ENCODE measurements around the gene KLK14.

Gene KLK14

DNA sequence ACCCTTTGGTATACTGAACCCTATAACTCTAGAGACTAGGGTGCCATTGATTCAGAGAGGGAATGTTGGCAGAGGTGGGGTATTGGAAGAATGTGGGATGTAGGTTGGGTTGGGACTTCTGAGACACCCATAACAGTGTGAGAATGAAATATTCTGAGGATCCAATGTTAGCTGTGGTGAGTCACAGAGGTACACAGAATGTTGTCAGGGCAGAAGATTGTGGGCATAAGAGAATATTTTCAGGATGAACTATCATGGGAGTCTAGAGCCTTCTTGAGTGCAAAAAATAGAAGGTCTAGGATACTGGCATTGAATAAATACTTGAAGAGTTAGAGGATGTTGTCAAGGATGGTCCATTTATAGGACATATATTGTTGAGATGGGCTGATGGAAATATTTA is 26.8 kb downstream of the KLK14 start:
- in situ Hi-C loops (cut with HindIII; ENCODE audit: low sequenced_read_pairs): loop anchor here (10.0 kb wide), 1 partner anchor 191 kb away; no protein-coding TSS in a partner anchor

DNA sequence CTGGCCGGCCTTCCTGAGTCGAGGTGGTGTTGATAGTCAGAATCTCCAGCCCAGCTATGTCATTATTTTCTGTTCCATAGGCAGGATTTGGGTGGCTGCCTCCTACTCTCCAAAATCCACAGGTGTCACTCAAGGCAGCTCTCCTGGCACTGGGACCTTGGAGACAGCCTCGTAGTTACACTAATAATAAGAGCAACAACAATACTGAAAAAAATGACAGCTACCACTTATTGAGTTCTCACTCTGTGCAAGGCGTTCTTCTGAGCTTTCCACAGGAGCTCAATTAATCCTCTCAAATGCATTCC is 35.7 kb downstream of the KLK14 start:
- in situ Hi-C loops (cut with HindIII; ENCODE audit: low sequenced_read_pairs): no loop called here

DNA sequence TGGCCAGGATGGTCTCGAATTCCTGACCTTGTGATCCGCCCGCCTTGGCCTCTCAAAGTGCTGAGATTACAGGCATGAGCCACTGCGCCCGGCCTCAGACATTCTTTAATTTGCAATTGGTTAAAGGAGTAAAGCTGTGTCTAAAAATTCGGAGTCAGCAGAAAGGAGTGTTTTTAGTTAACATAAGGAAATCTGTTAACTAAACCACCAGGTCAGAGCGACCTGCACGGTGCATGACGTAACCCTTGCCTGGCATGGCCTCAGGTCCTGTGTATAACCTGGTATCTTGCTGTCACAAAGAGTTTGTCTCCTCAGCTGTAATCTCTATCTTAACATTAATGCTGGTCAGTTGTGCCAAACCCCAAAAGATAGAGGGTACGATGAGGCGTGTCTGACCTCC is 38.4 kb downstream of the KLK14 start:
- in situ Hi-C loops (cut with HindIII; ENCODE audit: low sequenced_read_pairs): no loop called here

DNA sequence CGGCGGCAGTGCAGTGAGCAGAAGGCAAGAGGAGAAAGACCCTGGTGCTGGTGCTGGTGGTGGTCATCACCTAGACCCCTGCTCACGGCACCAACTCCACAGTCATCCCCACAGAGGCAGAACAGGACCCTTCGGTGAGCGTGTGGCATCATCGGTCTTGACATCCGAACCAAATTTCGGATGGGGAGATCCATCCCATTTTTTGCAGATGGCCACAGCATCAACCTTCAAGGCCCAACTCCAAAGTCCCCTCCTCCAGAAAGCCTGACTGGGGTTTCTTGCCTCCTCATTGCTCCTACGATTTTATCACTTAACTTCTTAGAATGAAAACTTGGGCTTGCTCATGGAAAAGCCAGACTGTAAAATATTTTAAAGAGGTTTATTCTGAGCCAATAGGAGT is 39.2 kb downstream of the KLK14 start:
- in situ Hi-C loops (cut with HindIII; ENCODE audit: low sequenced_read_pairs): no loop called here

DNA sequence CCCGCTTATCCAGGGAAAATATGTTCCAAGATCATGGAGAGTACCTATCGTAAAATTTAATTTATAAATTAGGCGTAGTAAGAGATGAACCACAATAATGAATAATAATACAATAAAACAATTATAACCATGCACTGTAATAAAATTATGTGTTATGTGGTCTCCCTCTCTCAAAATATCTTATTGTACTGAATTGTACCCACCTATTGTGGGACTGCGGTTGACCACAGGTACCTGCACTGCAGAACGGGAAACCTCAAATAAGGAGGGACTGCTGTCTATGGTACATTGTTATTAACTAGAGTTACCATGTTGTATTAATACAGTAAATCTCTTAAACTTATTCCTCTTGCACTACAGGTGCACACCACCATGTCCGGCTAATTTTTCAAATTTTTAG is 42.5 kb downstream of the KLK14 start:
- in situ Hi-C loops (cut with HindIII; ENCODE audit: low sequenced_read_pairs): no loop called here

DNA sequence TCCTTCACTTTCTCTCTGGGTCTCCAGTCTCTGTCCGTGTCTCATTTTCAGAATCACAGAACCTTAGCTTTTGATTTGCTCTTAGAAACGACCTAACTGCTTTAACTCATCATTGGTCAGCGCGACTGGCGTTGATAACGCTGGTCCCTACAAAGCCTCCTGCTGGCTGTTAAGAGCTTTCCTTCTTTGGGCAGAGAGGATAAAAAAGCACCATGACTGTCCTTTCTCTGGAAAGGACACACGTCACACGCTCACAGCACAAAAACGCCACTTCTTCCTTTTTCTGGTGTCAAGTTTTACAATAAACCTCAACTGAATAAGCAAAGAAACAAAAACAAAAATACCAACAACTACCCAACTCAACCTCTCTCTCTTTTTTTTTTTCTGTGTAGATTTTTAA is 46.2 kb downstream of the KLK14 start:
- in situ Hi-C loops (cut with HindIII; ENCODE audit: low sequenced_read_pairs): no loop called here

DNA sequence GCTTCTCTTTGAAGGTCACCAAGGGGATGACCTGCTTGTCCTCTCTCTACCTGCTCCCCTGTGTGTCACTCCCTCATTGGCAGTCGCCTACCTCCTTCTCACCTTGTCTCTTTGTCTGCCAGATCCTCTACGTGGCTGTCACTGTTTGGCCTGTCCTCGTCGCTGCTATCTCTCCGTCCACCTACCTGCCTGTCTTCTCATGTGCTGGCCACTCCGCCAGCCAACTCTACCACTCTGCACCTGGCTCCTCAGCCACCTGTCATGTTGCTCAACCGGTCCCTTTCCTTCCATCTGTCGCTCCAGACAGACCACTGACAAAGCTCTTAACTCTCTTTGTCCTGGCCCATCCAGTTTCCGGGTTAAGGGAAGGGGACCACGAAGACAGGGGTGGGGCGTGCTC is 48.0 kb downstream of the KLK14 start, which contains the start of gene KLK12:
TSS of gene KLK12 (minus strand) at position 299 of the 400 bp plus-strand sequence. CDS start 381 bp downstream, outside the sequence.
- in situ Hi-C loops (cut with HindIII; ENCODE audit: low sequenced_read_pairs): no loop called here

DNA sequence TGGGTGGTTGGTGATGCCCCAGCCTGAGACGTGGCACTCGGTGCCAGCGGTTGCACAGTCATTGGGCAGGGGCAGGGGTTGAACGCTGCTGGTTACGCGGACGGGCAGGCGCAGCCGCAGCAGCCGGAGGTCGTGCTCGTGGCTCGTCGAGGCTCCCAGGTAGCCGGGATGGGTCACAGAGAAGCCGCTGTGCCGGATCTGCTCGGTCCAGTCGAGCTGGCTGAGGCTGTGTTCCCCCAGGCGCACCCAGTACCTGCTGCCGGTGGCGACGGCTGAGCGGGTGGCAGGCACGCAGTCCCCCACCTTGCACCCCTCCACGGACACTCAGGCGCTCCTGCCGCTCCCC is 50.8 kb downstream of the KLK14 start:
- in situ Hi-C loops (cut with HindIII; ENCODE audit: low sequenced_read_pairs): no loop called here

DNA sequence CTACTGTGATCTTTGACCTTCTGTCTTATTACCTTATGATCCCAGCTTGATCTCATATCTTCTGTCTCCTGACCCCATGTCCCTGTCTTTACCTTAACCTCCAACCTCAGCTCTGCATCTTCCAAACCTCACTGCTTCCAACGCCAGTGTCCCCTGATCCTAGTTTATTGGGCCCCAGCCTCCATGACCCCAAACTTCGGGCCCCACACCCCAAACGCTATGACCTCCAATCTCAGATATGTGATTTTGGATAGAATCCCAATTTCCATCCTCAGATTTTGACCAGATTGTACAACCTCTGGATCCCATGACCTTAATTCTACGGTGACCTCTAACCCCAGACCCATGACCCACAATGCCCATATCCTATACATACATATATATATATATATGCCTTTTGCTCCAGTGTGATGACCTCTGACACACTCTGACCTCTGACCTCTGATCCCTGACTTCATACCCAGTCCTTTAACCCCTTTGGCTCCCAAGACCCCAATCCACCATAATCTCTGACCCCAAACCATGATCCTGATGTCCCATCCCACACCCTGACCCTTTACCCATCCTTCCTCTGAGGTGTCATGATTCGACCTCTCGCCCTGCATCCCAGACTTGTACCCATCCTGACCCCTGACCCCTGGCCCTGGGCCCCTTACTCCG is 51.3 kb downstream of the KLK14 start:
- in situ Hi-C loops (cut with HindIII; ENCODE audit: low sequenced_read_pairs): no loop called here

DNA sequence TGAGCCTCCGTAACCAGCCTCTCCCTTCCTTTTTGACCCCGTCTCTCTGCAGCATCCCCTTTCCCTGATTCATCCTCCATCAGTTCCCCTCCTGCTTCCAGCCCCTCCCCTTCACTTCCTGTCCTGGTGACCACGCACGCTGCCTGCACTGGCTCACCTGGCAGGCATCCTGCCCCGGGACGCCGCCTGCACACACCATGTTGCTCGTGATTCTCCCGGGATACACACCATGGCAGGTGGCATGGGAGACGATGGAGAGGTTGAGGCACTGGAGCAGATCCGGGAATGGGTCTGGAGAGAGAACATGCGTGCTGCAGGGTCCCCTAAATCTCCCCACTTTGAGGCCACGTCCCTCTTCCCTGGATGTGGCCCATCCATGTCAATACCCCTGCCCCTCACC is 52.1 kb downstream of the KLK14 start:
- in situ Hi-C loops (cut with HindIII; ENCODE audit: low sequenced_read_pairs): no loop called here

DNA sequence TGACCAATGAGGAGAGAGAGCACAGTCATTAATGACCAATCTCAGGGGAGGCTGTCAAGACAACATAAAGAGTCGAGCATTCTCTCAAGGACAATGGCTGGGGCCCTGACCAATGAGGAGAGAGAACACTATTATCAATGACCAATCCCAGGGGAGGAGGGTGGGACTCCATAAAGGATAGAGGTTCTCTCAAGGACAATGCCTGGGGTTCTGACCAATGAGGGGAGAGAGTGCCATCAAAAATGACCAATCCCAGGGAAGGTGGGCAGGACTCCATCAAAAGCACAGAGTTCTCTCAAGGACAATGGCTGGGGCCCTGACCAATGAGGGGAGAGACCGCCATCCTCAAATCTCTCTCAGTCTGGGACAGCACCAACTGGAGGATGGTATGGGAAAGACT is 53.0 kb downstream of the KLK14 start:
- in situ Hi-C loops (cut with HindIII; ENCODE audit: low sequenced_read_pairs): loop anchor here (5.0 kb wide), 1 partner anchor 83 kb away; no protein-coding TSS in a partner anchor
